Measurements from ENCODE around the gene LMBR1L.

LMBR1L gene

GRCh38 chr12:49070971-49071370 lies 39.7 kb downstream of the LMBR1L start:
- Histone ChIP-seq H3K27me3 (ENCODE audit: insufficient read depth, low read depth) (no peaks in the 10 kb centered on the region), H3K4me3 (IDR thresholded peaks at IDR 0.05; ENCODE audit: insufficient read depth, low read depth, low read length) (no peak overlapping the region), H3K79me2 (ENCODE audit: insufficient read depth, low read depth) (no peaks in the 10 kb centered on the region), H3K4me2 (no peak overlapping the region), H3K36me3 (ENCODE audit: insufficient read depth) (no peaks in the 10 kb centered on the region), H4K20me1 (ENCODE audit: insufficient read depth) (no peaks in the 10 kb centered on the region), H2AFZ (ENCODE audit: low read depth) (no peak overlapping the region), H3K27ac (no peak overlapping the region), H3K9ac (no peak overlapping the region), H3K4me1 (ENCODE audit: low read depth, poor library complexity, severe bottlenecking) (peaks cover 11% of the 10 kb centered on the region)
- no peak for TF ChIP-seq CTCF (conservative IDR thresholded peaks at IDR 0.05; ENCODE audit: low read depth, low read length)

- peak within 1 kb of the TSS; percentile 99 for H2AFZ ChIP-seq (ENCODE audit: low read depth)
- H3K79me2 ChIP-seq (ENCODE audit: insufficient read depth, low read depth) = no peaks in the 10 kb centered on the region
- H4K20me1 ChIP-seq (ENCODE audit: insufficient read depth) = no peaks in the 10 kb centered on the region
- H3K4me1 ChIP-seq (ENCODE audit: low read depth, poor library complexity, severe bottlenecking) = peaks cover 12% of the 10 kb centered on the region
- peak within 1 kb of the TSS; percentile 85 for H3K4me2 ChIP-seq
- TF ChIP-seq CTCF (conservative IDR thresholded peaks at IDR 0.05; ENCODE audit: low read depth, low read length) = peak; percentile 29; the same call in 1 of the 2 replicates
- peak within 1 kb of the TSS; percentile 53; the same call in 1 of the 2 replicates for H3K27ac ChIP-seq
- H3K9ac ChIP-seq = peak within 1 kb of the TSS; percentile 60; the same call in 1 of the 2 replicates
- peak within 1 kb of the TSS; percentile 56 for H3K4me3 ChIP-seq (IDR thresholded peaks at IDR 0.05; ENCODE audit: insufficient read depth, low read depth, low read length)
- no peaks in the 10 kb centered on the region for H3K27me3 ChIP-seq (ENCODE audit: insufficient read depth, low read depth)
- H3K36me3 ChIP-seq (ENCODE audit: insufficient read depth) = no peaks in the 10 kb centered on the region
Measured at GRCh38 chr12:49069507-49070346, 40.9 kb downstream of the LMBR1L start, which contains the start of gene RHEBL1. Gene RHEBL1, minus strand, starts transcription at chr12:49069979. Its CDS starts 194 bp downstream, at chr12:49069785.

GRCh38 chr12:49068879-49069506 lies 41.7 kb downstream of the LMBR1L start:
- no peak for TF ChIP-seq CTCF (conservative IDR thresholded peaks at IDR 0.05; ENCODE audit: low read depth, low read length)
- Histone ChIP-seq H3K4me1 (ENCODE audit: low read depth, poor library complexity, severe bottlenecking) (peaks cover 19% of the 10 kb centered on the region), H3K9ac (peak overlapping the region; percentile 60; the same call in 1 of the 2 replicates), H3K4me2 (peak overlapping the region; percentile 85), H2AFZ (ENCODE audit: low read depth) (peak overlapping the region; percentile 99), H3K27ac (peak overlapping the region; percentile 53; the same call in 1 of the 2 replicates), H3K79me2 (ENCODE audit: insufficient read depth, low read depth) (no peaks in the 10 kb centered on the region), H3K36me3 (ENCODE audit: insufficient read depth) (no peaks in the 10 kb centered on the region), H3K4me3 (IDR thresholded peaks at IDR 0.05; ENCODE audit: insufficient read depth, low read depth, low read length) (peak overlapping the region; percentile 56), H3K27me3 (ENCODE audit: insufficient read depth, low read depth) (no peaks in the 10 kb centered on the region), H4K20me1 (ENCODE audit: insufficient read depth) (no peaks in the 10 kb centered on the region)

GRCh38 chr12:49066120-49066519 lies 44.5 kb downstream of the LMBR1L start:
- Histone ChIP-seq H3K79me2 (ENCODE audit: insufficient read depth, low read depth) (no peaks in the 10 kb centered on the region), H3K9ac (no peak overlapping the region), H3K36me3 (ENCODE audit: insufficient read depth) (no peaks in the 10 kb centered on the region)

More at GRCh38 chr12:49066120-49066519, 44.5 kb downstream of the LMBR1L start:
- Histone ChIP-seq H3K4me2 (no peak overlapping the region), H3K27ac (no peak overlapping the region), H3K4me3 (IDR thresholded peaks at IDR 0.05; ENCODE audit: insufficient read depth, low read depth, low read length) (no peak overlapping the region), H3K27me3 (ENCODE audit: insufficient read depth, low read depth) (no peaks in the 10 kb centered on the region), H4K20me1 (ENCODE audit: insufficient read depth) (no peaks in the 10 kb centered on the region), H2AFZ (ENCODE audit: low read depth) (no peak overlapping the region), H3K4me1 (ENCODE audit: low read depth, poor library complexity, severe bottlenecking) (peaks cover 31% of the 10 kb centered on the region)
- TF ChIP-seq CTCF (conservative IDR thresholded peaks at IDR 0.05; ENCODE audit: low read depth, low read length) = no peak
